IgD-negative memory B cell (primary cell): Measurements from ENCODE around the gene AMZ1. TPM values are rescaled to one million over a fixed set of nuclear protein-coding genes. Genes with fewer than 3 reads are reported as not detected.
"Not testable (repeated sequence)": the region's sequence is repeated elsewhere in the genome, so short reads cannot be mapped to it uniquely, and the experiment has no call there.

Experiments
- H3K27ac Mint-ChIP-seq, 3 donors: one replicate each; pipeline ENCODE4 v1.8.0; 2020 to 2022; ENCODE audit warnings: mild to moderate bottlenecking in 3 of 3, mixed read lengths in 3 of 3, moderate library complexity in 1 of 3
- H3K27me3 Mint-ChIP-seq: one replicate; pipeline ENCODE4 v1.8.0; 2021; ENCODE audit warnings: mixed read lengths
- H3K36me3 Mint-ChIP-seq: one replicate; pipeline ENCODE4 v1.8.0; 2020; ENCODE audit warnings: mild to moderate bottlenecking, mixed read lengths
- H3K4me1 Mint-ChIP-seq, 3 donors: one replicate each; pipeline ENCODE4 v1.8.0; 2020 to 2022; ENCODE audit warnings: mixed read lengths in 3 of 3, mild to moderate bottlenecking in 1 of 3
- H3K4me3 Mint-ChIP-seq, 4 donors: one replicate each; pipeline ENCODE4 v1.8.0; 2020 to 2022; ENCODE audit warnings: mild to moderate bottlenecking in 4 of 4, mixed read lengths in 4 of 4, moderate library complexity in 3 of 4
- H3K9me3 Mint-ChIP-seq, 3 donors: one replicate each; pipeline ENCODE4 v1.8.0; 2020 to 2021; ENCODE audit warnings: mixed read lengths in 3 of 3, mild to moderate bottlenecking in 1 of 3
- polyA plus RNA-seq: library from polyadenylated mRNA; unstranded; fragments of 300-500 nt; fragmentation: Illumina TruSeq; gene quantifications from one replicate; pipeline ENCODE4 v1.2.3, GENCODE V29; 2021

The AMZ1 gene
- polyA plus RNA-seq, 1 donor from 2014 or later: 1.9 TPM

GRCh38 chr7:2670720-2671391, 17.1 kb upstream of the AMZ1 start:
- Mint-ChIP-seq H3K27ac (no peak overlapping the region), H3K4me1 (peaks cover 0 to 12% (median 3%) of the 10 kb centered on the region in 3 donors), H3K4me3 (no peak overlapping the region), H3K36me3 (peaks cover 5% of the 10 kb centered on the region), H3K9me3 (no peaks in the 10 kb centered on the region), H3K27me3 (peaks cover 22% of the 10 kb centered on the region)

GRCh38 chr7:2673214-2673613, 14.8 kb upstream of the AMZ1 start:
- not testable (repeated sequence) for H3K9me3 Mint-ChIP-seq, H3K27ac Mint-ChIP-seq, H3K4me3 Mint-ChIP-seq, H3K36me3 Mint-ChIP-seq
- Mint-ChIP-seq H3K27me3 (peaks cover 13% of the 10 kb centered on the region), H3K4me1 (peaks cover 0 to 12% (median 3%) of the 10 kb centered on the region in 3 donors)

- no peaks in the 10 kb centered on the region for H3K9me3 Mint-ChIP-seq
Observed at GRCh38 chr7:2673934-2674333, 14.1 kb upstream of the AMZ1 start.

DNA sequence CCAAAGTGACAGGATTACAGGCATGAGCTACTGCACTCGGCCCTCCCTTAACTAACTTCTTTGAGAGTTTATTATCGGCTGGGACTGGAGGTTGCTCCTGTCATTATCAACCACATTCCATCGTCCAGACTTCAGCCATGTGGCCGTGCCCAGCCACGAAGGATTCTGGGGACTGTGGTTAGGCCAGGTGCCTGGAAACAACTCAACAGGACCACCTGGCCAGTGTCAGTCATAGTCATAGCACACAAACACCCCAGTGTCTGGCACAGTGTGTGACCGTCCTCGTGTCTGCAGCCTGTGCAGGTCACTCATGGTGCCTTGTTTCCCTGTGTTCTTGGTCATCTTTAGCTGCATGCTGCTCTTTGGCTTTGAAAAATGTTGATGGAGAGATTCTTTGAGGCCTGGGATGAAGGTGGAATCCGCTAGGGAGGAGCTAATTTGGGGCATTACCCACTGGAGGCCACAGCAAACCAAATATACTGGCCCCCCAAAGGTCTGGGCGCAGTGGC, 12.7 kb upstream of the AMZ1 start:
- Mint-ChIP-seq H3K9me3 (no peaks in the 10 kb centered on the region), H3K27ac (no peak overlapping the region), H3K36me3 (peaks cover 5% of the 10 kb centered on the region), H3K27me3 (peaks cover 9% of the 10 kb centered on the region), H3K4me1 (peaks cover 0 to 7% (median 3%) of the 10 kb centered on the region in 3 donors), H3K4me3 (no peak overlapping the region)

More at GRCh38 chr7:2673934-2674333, 14.1 kb upstream of the AMZ1 start:
- Mint-ChIP-seq H3K4me3 (no peak overlapping the region), H3K36me3 (peaks cover 5% of the 10 kb centered on the region), H3K27me3 (peaks cover 13% of the 10 kb centered on the region), H3K4me1 (peaks cover 0 to 12% (median 3%) of the 10 kb centered on the region in 3 donors), H3K27ac (no peak overlapping the region)

DNA sequence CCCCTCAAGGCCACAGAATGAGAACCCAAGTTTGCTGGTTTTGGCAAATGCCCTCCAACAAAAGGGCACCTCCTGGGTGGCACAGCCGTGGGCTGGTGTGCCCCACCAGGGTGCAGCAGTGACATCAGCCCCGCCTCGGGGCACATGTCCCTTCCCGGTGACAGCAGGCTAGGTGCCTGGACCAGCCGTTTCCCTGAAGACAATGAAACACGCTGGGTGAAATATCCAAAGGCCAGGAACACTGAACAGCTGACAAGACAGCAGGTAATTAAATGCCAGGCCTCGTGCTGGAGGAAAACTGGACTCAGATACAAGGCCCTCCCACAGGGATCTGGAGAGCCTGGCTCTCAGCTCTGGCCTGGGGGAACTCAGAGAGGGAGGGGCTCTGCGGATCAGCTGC, 11.4 kb upstream of the AMZ1 start:
- H3K4me1 Mint-ChIP-seq, H3K4me3 Mint-ChIP-seq, H3K9me3 Mint-ChIP-seq, H3K27me3 Mint-ChIP-seq, H3K27ac Mint-ChIP-seq, H3K36me3 Mint-ChIP-seq: not testable (repeated sequence)

DNA sequence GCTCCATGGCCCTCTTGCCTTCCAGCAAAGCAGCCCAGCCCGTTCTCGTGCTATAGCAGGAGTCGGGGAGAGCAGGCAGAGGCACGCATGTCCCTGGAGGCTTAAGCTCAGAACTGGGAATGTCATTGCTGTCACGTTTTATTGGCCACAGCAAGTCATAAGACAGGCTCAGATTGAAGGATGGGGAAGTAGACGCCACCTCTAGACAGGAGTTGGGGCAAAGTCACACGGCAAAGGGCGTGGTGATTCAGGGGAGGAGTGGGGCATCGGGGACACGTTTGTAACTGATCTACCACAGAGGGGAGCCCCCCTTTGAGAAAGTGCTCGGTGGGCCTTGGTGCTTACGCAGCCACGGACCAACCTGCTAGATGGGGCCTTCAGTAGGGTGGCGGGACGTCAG, 9.5 kb upstream of the AMZ1 start:
- H3K27ac Mint-ChIP-seq, H3K36me3 Mint-ChIP-seq, H3K4me1 Mint-ChIP-seq, H3K4me3 Mint-ChIP-seq, H3K9me3 Mint-ChIP-seq: not testable (repeated sequence)
- peaks cover 11% of the 10 kb centered on the region for H3K27me3 Mint-ChIP-seq

- H3K27ac Mint-ChIP-seq: peak overlapping the region in 1 of 3 donors; percentile 64
- H3K4me3 Mint-ChIP-seq, H3K36me3 Mint-ChIP-seq, H3K9me3 Mint-ChIP-seq, H3K4me1 Mint-ChIP-seq: not testable (repeated sequence)
- peaks cover 11% of the 10 kb centered on the region for H3K27me3 Mint-ChIP-seq
Observed at GRCh38 chr7:2679135-2680127, 8.6 kb upstream of the AMZ1 start.

DNA sequence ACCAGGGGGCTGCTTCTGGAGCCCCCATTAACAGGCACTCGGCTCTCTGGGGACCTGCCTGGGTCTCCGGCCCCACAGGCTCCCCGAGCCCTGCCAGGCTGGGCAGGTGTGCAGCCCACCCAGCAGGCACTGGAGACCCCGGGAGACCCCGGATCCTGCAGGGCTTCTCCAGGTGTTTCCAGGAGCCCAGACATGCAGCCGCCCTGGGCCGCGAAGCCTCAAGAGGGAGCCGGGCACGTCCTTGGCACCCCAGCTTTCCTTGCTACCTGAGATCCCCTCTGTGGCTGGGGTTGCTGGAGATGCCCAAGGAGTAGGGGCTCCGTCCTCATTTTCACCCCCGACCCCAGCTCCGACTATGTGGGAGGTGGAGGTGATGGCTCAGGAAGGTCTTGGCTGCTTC, 7.7 kb upstream of the AMZ1 start:
- H3K9me3 Mint-ChIP-seq: no peaks in the 10 kb centered on the region
- no peaks in the 10 kb centered on the region for H3K4me1 Mint-ChIP-seq
- H3K36me3 Mint-ChIP-seq: peaks cover 2% of the 10 kb centered on the region
- peak overlapping the region in 1 of 3 donors; percentile 64 for H3K27ac Mint-ChIP-seq
- H3K4me3 Mint-ChIP-seq: no peak overlapping the region
- H3K27me3 Mint-ChIP-seq: peaks cover 11% of the 10 kb centered on the region

DNA sequence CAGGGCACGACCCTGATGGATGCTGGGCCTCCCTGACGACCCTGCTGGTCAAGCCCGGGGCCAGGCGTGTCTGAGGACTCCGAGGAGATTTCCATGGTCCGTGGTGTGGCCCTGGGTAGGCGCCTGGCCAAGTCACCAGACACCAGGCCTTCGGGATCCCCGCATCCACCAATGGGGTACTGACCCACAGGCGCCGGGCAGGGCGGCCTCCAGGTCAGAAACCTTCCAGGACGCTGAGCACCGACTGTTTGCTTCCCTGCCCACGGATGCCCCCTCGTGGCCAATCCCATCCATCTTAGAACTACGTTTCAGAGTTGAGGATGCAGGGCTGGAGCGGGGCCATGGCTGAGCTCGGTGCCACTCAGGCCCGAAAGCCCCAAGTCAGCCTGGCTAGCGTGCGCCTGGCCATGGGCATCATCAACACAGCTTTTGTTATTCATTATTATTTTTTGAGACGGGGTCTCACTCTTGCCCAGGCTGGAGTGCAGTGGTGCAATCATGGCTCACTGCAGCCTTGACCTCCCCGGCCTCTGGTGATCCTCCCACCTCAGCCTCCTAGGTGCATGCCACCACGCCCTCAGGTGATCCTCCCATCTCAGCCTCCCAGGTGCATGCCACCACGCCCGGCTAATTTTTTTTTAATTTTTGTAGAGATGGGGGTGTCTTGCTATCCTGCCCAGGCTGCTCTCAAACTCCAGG, 7.1 kb upstream of the AMZ1 start:
- peaks cover 12% of the 10 kb centered on the region for H3K27me3 Mint-ChIP-seq
- H3K4me3 Mint-ChIP-seq: no peak overlapping the region
- no peaks in the 10 kb centered on the region for H3K9me3 Mint-ChIP-seq
- H3K36me3 Mint-ChIP-seq: peaks cover 2% of the 10 kb centered on the region
- no peaks in the 10 kb centered on the region for H3K4me1 Mint-ChIP-seq
- H3K27ac Mint-ChIP-seq: no peak overlapping the region

DNA sequence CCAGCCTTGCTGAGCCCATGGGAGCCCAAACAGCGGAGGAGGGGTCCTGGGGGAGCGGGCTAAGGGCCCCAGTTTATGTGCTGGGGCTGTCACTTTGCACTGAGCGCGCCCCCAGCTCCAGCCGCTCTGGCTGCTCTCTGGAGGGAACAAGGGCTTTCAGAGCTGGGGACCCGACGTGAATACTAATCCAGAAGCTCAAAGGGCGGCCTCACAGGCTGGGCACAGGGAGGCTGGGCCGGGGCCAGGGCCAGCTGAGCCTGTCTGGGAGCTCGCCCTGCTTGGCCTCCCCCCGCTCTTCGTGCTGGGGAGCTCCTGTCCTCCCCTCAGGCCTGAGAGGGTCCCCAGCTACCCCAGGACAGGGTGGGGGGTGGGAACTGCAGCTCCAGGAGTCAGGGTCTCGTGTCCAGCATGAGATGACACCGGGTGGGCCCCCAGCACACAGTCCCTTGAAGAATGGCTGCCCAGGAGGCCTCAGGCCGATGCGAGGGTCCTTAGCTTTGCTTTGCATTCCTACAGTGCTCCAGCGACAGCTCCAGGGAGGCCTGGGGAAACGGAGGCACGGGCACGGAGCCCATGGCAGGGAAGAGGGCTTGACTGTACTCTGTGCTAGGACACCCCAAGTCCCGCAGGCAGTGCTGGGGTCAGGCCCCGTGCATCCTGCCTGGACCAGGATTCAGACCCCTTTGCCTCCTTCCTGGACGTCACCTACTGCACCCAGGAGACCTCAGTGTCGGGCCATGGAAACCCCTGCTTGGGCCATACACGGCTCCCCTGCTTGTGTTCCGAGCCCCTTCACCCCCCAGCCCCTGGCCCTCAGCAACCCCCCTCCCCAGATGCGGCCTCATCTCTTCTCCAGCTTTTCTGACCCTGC, 5.8 kb upstream of the AMZ1 start:
- H3K27me3 Mint-ChIP-seq: peaks cover 18% of the 10 kb centered on the region
- H3K4me1 Mint-ChIP-seq: no peaks in the 10 kb centered on the region
- no peaks in the 10 kb centered on the region for H3K9me3 Mint-ChIP-seq
- no peak overlapping the region for H3K27ac Mint-ChIP-seq
- H3K4me3 Mint-ChIP-seq: no peak overlapping the region
- H3K36me3 Mint-ChIP-seq: peaks cover 2% of the 10 kb centered on the region

GRCh38 chr7:2684501-2684900, 3.5 kb upstream of the AMZ1 start:
- no peak overlapping the region for H3K4me3 Mint-ChIP-seq
- H3K4me1 Mint-ChIP-seq: peaks cover 7 to 8% (median 8%) of the 10 kb centered on the region in 3 donors
- peaks cover 2% of the 10 kb centered on the region for H3K36me3 Mint-ChIP-seq
- H3K9me3 Mint-ChIP-seq: no peaks in the 10 kb centered on the region
- peaks cover 32% of the 10 kb centered on the region for H3K27me3 Mint-ChIP-seq
- H3K27ac Mint-ChIP-seq: no peak overlapping the region

- Mint-ChIP-seq H3K27ac (no peak overlapping the region), H3K4me3 (peak overlapping the region in 2 of 4 donors; percentile 9 to 54), H3K27me3 (peaks cover 39% of the 10 kb centered on the region), H3K4me1 (peaks cover 7 to 10% (median 9%) of the 10 kb centered on the region in 3 donors), H3K9me3 (no peaks in the 10 kb centered on the region), H3K36me3 (peaks cover 2% of the 10 kb centered on the region)
Observed at GRCh38 chr7:2686101-2686500, 1.9 kb upstream of the AMZ1 start.

GRCh38 chr7:2687338-2687869, 598 bp upstream of the AMZ1 start:
- H3K4me3 Mint-ChIP-seq: peak overlapping the region in 2 of 4 donors; percentile 75 to 77
- no peaks in the 10 kb centered on the region for H3K9me3 Mint-ChIP-seq
- H3K27me3 Mint-ChIP-seq: peaks cover 38% of the 10 kb centered on the region
- no peaks in the 10 kb centered on the region for H3K36me3 Mint-ChIP-seq
- H3K27ac Mint-ChIP-seq: no peak overlapping the region
- H3K4me1 Mint-ChIP-seq: peaks cover 7 to 12% (median 10%) of the 10 kb centered on the region in 3 donors
